ENCODE measurements around the gene VPS37C.
"Not testable (repeated sequence)": the region's sequence is repeated elsewhere in the genome, so short reads cannot be mapped to it uniquely, and the experiment has no call there.

Gene VPS37C

DNA sequence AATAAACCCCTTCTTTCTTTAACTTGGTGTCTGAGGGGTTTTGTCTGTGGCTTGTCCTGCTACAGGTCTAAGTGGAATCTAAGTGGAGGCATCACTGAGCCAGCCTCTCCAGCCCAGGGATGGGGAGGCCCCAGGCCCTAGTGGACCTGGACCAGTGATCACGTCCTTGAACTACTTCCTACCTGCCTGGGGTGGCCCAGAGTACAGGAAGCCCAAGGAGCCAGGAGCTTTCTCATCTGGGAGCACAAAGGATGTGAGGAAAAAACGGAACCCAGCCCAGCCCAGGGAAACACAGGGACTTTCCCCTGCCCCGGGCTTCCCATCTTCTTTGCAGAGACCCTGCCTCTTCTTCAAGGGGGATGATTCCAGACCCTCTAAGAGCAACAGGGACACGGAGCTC lies 62.4 kb downstream of the VPS37C start:
- Histone ChIP-seq H3K79me2 (ENCODE audit: insufficient read depth, low read depth) (no peaks in the 10 kb centered on the region), H3K36me3 (ENCODE audit: insufficient read depth) (no peaks in the 10 kb centered on the region), H3K4me2 (no peak overlapping the region), H3K27ac (no peak overlapping the region), H2AFZ (ENCODE audit: low read depth) (no peak overlapping the region), H3K9ac (no peak overlapping the region), H3K27me3 (ENCODE audit: insufficient read depth, low read depth) (no peaks in the 10 kb centered on the region), H3K4me1 (ENCODE audit: low read depth, poor library complexity, severe bottlenecking) (no peaks in the 10 kb centered on the region), H3K4me3 (IDR thresholded peaks at IDR 0.05; ENCODE audit: insufficient read depth, low read depth, low read length) (no peak overlapping the region), H4K20me1 (ENCODE audit: insufficient read depth) (no peaks in the 10 kb centered on the region)
- TF ChIP-seq, protein P1, sequence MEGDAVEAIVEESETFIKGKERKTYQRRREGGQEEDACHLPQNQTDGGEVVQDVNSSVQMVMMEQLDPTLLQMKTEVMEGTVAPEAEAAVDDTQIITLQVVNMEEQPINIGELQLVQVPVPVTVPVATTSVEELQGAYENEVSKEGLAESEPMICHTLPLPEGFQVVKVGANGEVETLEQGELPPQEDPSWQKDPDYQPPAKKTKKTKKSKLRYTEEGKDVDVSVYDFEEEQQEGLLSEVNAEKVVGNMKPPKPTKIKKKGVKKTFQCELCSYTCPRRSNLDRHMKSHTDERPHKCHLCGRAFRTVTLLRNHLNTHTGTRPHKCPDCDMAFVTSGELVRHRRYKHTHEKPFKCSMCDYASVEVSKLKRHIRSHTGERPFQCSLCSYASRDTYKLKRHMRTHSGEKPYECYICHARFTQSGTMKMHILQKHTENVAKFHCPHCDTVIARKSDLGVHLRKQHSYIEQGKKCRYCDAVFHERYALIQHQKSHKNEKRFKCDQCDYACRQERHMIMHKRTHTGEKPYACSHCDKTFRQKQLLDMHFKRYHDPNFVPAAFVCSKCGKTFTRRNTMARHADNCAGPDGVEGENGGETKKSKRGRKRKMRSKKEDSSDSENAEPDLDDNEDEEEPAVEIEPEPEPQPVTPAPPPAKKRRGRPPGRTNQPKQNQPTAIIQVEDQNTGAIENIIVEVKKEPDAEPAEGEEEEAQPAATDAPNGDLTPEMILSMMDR (conservative IDR thresholded peaks at IDR 0.05; ENCODE audit: low read depth, low read length), result no peak

DNA sequence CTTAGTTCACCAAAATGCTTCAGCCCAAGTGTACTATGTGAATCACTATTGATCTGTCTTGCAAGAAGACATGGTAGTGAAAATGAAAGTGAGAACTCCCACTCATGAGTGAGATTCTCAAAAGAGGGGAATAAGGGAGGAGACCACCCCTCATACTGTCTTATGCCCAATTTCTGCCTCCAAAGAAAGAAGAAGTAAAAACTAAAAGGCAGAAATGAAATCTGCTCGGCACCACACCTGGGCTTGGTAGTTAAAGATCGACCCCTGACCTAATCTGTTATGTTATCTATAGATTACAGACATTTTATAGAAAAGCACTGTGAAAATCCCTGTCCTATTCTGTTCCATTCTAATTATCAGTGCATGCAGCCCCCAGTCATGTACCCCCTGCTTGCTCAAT lies 63.0 kb downstream of the VPS37C start:
- H3K27ac ChIP-seq; H4K20me1 ChIP-seq (ENCODE audit: insufficient read depth); H3K79me2 ChIP-seq (ENCODE audit: insufficient read depth, low read depth); H3K4me1 ChIP-seq (ENCODE audit: low read depth, poor library complexity, severe bottlenecking); H3K4me3 ChIP-seq (IDR thresholded peaks at IDR 0.05; ENCODE audit: insufficient read depth, low read depth, low read length); H2AFZ ChIP-seq (ENCODE audit: low read depth); H3K4me2 ChIP-seq; H3K36me3 ChIP-seq (ENCODE audit: insufficient read depth); H3K9ac ChIP-seq; H3K27me3 ChIP-seq (ENCODE audit: insufficient read depth, low read depth): not testable (repeated sequence)

DNA sequence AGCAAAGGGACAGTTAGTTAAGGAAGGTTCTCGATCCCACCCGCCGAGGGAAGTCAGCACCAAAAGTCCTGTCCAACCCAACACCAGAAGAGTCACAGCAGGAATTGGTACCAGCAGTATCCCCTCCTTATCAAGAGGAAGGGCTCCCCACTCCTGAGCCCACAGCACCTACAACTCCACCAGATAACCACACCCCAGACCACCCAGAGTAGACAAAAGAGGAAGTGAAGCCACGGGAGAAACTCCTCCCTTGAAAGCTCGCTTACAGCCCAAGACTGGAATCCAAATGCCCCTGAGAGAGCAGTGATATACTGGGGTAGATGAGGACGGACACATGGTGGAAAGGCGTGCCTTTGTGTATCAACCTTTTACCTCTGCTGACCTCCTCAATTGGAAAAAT lies 66.2 kb downstream of the VPS37C start:
- Histone ChIP-seq H3K36me3 (ENCODE audit: insufficient read depth) (no peaks in the 10 kb centered on the region), H3K27me3 (ENCODE audit: insufficient read depth, low read depth) (no peaks in the 10 kb centered on the region), H3K9ac (no peak overlapping the region), H3K27ac (no peak overlapping the region), H3K4me3 (IDR thresholded peaks at IDR 0.05; ENCODE audit: insufficient read depth, low read depth, low read length) (no peak overlapping the region), H3K4me1 (ENCODE audit: low read depth, poor library complexity, severe bottlenecking) (no peaks in the 10 kb centered on the region), H3K4me2 (no peak overlapping the region), H4K20me1 (ENCODE audit: insufficient read depth) (no peaks in the 10 kb centered on the region), H2AFZ (ENCODE audit: low read depth) (no peak overlapping the region), H3K79me2 (ENCODE audit: insufficient read depth, low read depth) (no peaks in the 10 kb centered on the region)
- TF ChIP-seq, protein P1 (conservative IDR thresholded peaks at IDR 0.05; ENCODE audit: low read depth, low read length), result no peak

GRCh38 chr11:61094167-61094566 lies 67.1 kb downstream of the VPS37C start:
- H3K9ac ChIP-seq; H3K4me2 ChIP-seq; H2AFZ ChIP-seq (ENCODE audit: low read depth); H3K79me2 ChIP-seq (ENCODE audit: insufficient read depth, low read depth); H4K20me1 ChIP-seq (ENCODE audit: insufficient read depth); H3K27me3 ChIP-seq (ENCODE audit: insufficient read depth, low read depth); H3K4me1 ChIP-seq (ENCODE audit: low read depth, poor library complexity, severe bottlenecking); H3K36me3 ChIP-seq (ENCODE audit: insufficient read depth); H3K27ac ChIP-seq; H3K4me3 ChIP-seq (IDR thresholded peaks at IDR 0.05; ENCODE audit: insufficient read depth, low read depth, low read length): not testable (repeated sequence)

DNA sequence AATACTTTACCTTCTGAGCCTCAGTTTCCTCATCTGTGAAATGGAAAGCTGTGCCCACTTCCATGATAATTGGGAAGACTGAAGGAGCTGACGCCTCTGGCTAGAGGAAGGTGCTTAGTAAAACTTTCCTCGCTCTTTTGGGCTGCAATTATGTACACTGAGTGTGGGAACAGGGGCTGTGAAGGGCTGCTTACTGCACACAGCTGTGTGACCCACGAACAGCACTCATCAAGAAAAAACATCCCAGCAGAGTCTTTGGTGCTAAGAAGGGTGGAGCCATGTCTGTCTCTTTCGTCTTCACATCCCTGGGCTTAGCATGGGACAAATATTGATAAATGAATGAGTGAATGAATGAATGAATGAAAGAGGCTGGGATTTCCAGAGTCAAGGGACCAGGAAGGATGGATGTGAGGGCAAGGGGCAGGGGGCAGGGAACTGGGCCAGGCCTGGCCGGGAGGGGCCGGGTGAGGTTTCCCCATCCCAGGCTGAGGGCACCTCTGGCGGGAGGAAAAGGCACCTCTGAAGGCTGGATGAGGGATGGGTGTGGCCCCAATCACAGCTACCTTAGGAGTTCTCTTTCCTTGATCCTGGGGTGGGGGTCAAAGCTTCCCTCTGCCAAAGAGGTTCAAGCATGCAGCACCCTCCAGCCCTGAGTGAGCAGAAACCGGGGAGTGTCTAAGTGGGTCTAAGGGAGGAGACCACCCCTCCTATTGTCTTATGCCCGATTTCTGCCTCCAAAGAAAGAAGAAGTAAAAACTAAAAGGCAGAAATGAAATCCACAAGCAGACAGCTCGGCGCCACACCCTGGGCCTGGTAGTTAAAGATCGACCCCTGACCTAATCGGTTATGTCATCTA lies 68.1 kb downstream of the VPS37C start:
- H3K27me3 ChIP-seq (ENCODE audit: insufficient read depth, low read depth), result no peaks in the 10 kb centered on the region
- H3K36me3 ChIP-seq (ENCODE audit: insufficient read depth), result no peaks in the 10 kb centered on the region
- H3K4me3 ChIP-seq (IDR thresholded peaks at IDR 0.05; ENCODE audit: insufficient read depth, low read depth, low read length), result no peak overlapping the region
- H4K20me1 ChIP-seq (ENCODE audit: insufficient read depth), result no peaks in the 10 kb centered on the region
- H2AFZ ChIP-seq (ENCODE audit: low read depth), result no peak overlapping the region
- H3K4me2 ChIP-seq, result no peak overlapping the region
- no peak overlapping the region for H3K27ac ChIP-seq
- H3K4me1 ChIP-seq (ENCODE audit: low read depth, poor library complexity, severe bottlenecking), result no peaks in the 10 kb centered on the region
- H3K79me2 ChIP-seq (ENCODE audit: insufficient read depth, low read depth), result no peaks in the 10 kb centered on the region
- H3K9ac ChIP-seq, result no peak overlapping the region
- TF ChIP-seq, protein P1 (conservative IDR thresholded peaks at IDR 0.05; ENCODE audit: low read depth, low read length), result no peak
